K562 (cell line): Measurements from ENCODE around the gene MYLK3. TPM values are rescaled to one million over a fixed set of nuclear protein-coding genes. Genes with fewer than 3 reads are reported as not detected.

ENCODE experiments used
- C11orf30 ChIP-seq: fragments of 450-650 bp; IDR thresholded peaks from 2 replicates; pipeline ENCODE4 v1.6.1; 2016; ENCODE audit warnings: low read depth, mild to moderate bottlenecking
- DDX20 ChIP-seq: fragments of 450-650 bp; IDR thresholded peaks from 2 replicates; pipeline ENCODE4 v1.6.1; 2016; ENCODE audit warnings: missing genetic modification characterization, low read depth, mild to moderate bottlenecking, missing compliant biosample characterization, moderate library complexity
- HDAC2 ChIP-seq: fragments of 450-650 bp; IDR thresholded peaks from 2 replicates; pipeline ENCODE4 v1.6.1; 2016; ENCODE audit warnings: mild to moderate bottlenecking
- HLTF ChIP-seq: fragments of 450-650 bp; IDR thresholded peaks from 2 replicates; pipeline ENCODE4 v1.6.1; 2016
- HMGN3 ChIP-seq: IDR thresholded peaks from 2 replicates; pipeline ENCODE4 v1.6.1; 2011; ENCODE audit warnings: borderline replicate concordance, low read depth, mild to moderate bottlenecking, mixed read lengths, low read length; ENCODE audit not compliant: insufficient read length; ENCODE audit errors: extremely low read depth
- ILF3 ChIP-seq: fragments of 450-650 bp; IDR thresholded peaks from 2 replicates; pipeline ENCODE4 v1.6.1; 2018; ENCODE audit warnings: antibody characterized with exemption, mild to moderate bottlenecking, moderate library complexity, borderline replicate concordance
- MEF2D ChIP-seq: conservative IDR thresholded peaks from 2 replicates; pipeline ENCODE4 v1.6.1; 2016; ENCODE audit warnings: low read depth, missing genetic modification characterization, missing compliant biosample characterization
- NCOA4 ChIP-seq: fragments of 450-650 bp; IDR thresholded peaks from 2 replicates; pipeline ENCODE4 v1.6.1; 2018; ENCODE audit warnings: mild to moderate bottlenecking; ENCODE audit not compliant: partially characterized antibody
- SMC3 ChIP-seq: conservative IDR thresholded peaks from 2 replicates; pipeline ENCODE4 v1.6.1; 2011; ENCODE audit warnings: low read depth, low read length, improper control_type of control experiment; ENCODE audit not compliant: insufficient read depth
- TGIF2 ChIP-seq: sonication (generic); formaldehyde crosslinking; IDR thresholded peaks from 2 replicates; pipeline ENCODE4 v1.8.1; 2022; ENCODE audit warnings: mild to moderate bottlenecking, missing genetic modification reagents, moderate library complexity
- ZNF668 ChIP-seq: fragments of 250-450 bp; sonication (Bioruptor Pico); IDR thresholded peaks from 2 replicates; pipeline ENCODE4 v1.8.0; 2022; ENCODE audit warnings: mild to moderate bottlenecking, inconsistent platforms
- ZNF766 ChIP-seq: fragments of 200-800 bp; sonication (Bioruptor generic); conservative IDR thresholded peaks from 2 replicates; pipeline ENCODE4 v1.6.1; 2016; ENCODE audit warnings: missing genetic modification characterization, missing compliant biosample characterization
- polyA plus RNA-seq, 8 experiments: library from polyadenylated mRNA; depleted of rRNA in 4 of 8; stranded (reverse) in 5 of 8; unstranded in 3 of 8; fragments of >200 nt; fragmentation: Nextera tagmentation in 2 of 8; fragmentation: Illumina TruSeq in 1 of 8; extraction: Ambion mirVana in 2 of 8; extraction: Trizol in 1 of 8; gene quantifications; 2 replicates each; pipeline versions ENCODE4 v1.2.1 to v1.2.3, GENCODE V29; 2011 to 2014; ENCODE audit warnings: inconsistent platforms in 1 of 8, missing spikeins in 1 of 8
- total RNA-seq, 7 experiments: library from RNA; depleted of rRNA in 6 of 7; stranded (reverse); fragments of >200 nt in 6 of 7; fragmentation: Illumina TruSeq in 2 of 7; extraction: Trizol in 2 of 7; gene quantifications; 2 replicates each; pipeline versions ENCODE4 v1.2.1 to v1.2.3, GENCODE V29; 2011 to 2021; ENCODE audit warnings: low replicate concordance in 1 of 7
- TF ChIP-seq, protein P1 (sequence below): IDR thresholded peaks from 3 replicates; pipeline ENCODE4 v1.6.1; 2011; ENCODE audit warnings: borderline replicate concordance, mild to moderate bottlenecking; ENCODE audit not compliant: insufficient read length, insufficient read depth
- TF ChIP-seq, protein P2 (sequence below): IDR thresholded peaks from 2 replicates; pipeline ENCODE4 v1.6.1; 2012; ENCODE audit warnings: low read depth, low read length, improper control_type of control experiment, borderline replicate concordance
- TF ChIP-seq, protein P3 (sequence below): fragments of 450-650 bp; conservative IDR thresholded peaks from 2 replicates; pipeline ENCODE4 v1.6.1; 2016; ENCODE audit warnings: missing genetic modification characterization, low read depth, mild to moderate bottlenecking, control low read depth, missing compliant biosample characterization
- TF ChIP-seq, protein P4 (sequence below): fragments of 450-650 bp; IDR thresholded peaks from 2 replicates; pipeline ENCODE4 v1.6.1; 2016
- TF ChIP-seq, protein P5 (sequence below): fragments of 450-650 bp; formaldehyde crosslinking; IDR thresholded peaks from 2 replicates; pipeline ENCODE4 v1.4.0; 2020; ENCODE audit warnings: mild to moderate bottlenecking, moderate library complexity
- TF ChIP-seq, protein P6 (sequence below): fragments of 450-650 bp; formaldehyde crosslinking; IDR thresholded peaks from 2 replicates; pipeline ENCODE4 v1.4.0; 2022; ENCODE audit warnings: mild to moderate bottlenecking, moderate library complexity
- TF ChIP-seq, protein P7 (sequence below): fragments of 450-650 bp; formaldehyde crosslinking; IDR thresholded peaks from 2 replicates; pipeline ENCODE4 v1.4.0; 2020; ENCODE audit warnings: mild to moderate bottlenecking

Gene MYLK3
- total and polyA plus RNA-seq, 9 of the 15 experiments (the other 6 are each of a cell fraction or from before 2014, with no cell fraction given), result 0.69 to 10.7 (median 4.7) TPM

DNA sequence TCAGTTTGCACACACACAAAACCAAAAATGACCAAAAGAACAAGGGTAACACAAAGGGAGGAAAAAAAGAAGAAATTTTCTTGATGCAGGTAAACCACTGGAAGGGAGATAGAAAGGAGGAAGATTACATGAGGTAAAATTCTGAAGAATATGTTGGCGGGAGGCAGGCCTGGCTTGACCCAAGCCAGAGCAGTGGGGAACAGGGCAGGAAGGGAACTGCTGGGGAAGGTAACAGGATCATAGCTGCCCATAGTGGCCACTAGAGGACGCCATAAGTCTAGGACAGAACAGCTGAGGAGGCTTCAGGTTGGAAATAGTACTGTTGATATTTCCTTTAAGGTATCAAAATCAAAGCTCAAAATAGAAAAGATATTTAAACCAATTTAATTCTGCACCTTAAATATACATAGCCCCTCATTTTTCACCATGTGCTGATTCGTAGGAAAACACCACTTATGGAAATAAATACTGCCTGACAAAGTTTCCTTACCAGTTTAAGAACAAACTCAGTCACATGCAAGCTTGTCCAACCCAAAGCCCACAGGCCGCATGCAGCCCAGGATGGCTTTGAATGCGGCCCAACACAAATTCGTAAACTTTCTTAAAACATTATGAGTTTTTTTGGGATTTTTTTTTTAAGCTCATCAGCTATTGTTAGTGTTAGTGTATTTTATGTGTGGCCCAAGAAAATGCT, 74.7 kb downstream of the MYLK3 start (continued):
- TF ChIP-seq, protein P1, sequence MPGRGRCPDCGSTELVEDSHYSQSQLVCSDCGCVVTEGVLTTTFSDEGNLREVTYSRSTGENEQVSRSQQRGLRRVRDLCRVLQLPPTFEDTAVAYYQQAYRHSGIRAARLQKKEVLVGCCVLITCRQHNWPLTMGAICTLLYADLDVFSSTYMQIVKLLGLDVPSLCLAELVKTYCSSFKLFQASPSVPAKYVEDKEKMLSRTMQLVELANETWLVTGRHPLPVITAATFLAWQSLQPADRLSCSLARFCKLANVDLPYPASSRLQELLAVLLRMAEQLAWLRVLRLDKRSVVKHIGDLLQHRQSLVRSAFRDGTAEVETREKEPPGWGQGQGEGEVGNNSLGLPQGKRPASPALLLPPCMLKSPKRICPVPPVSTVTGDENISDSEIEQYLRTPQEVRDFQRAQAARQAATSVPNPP, result no peak
- TF ChIP-seq, protein P2, sequence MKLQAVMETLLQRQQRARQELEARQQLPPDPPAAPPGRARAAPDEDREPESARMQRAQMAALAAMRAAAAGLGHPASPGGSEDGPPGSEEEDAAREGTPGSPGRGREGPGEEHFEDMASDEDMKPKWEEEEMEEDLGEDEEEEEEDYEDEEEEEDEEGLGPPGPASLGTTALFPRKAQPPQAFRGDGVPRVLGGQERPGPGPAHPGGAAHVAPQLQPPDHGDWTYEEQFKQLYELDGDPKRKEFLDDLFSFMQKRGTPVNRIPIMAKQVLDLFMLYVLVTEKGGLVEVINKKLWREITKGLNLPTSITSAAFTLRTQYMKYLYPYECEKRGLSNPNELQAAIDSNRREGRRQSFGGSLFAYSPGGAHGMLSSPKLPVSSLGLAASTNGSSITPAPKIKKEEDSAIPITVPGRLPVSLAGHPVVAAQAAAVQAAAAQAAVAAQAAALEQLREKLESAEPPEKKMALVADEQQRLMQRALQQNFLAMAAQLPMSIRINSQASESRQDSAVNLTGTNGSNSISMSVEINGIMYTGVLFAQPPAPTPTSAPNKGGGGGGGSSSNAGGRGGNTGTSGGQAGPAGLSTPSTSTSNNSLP, result no peak
- TF ChIP-seq HLTF, result no peak
- no peak for TF ChIP-seq ZNF668
- TF ChIP-seq HDAC2, result no peak
- no peak for TF ChIP-seq MEF2D (tag)
- TF ChIP-seq, protein P3, sequence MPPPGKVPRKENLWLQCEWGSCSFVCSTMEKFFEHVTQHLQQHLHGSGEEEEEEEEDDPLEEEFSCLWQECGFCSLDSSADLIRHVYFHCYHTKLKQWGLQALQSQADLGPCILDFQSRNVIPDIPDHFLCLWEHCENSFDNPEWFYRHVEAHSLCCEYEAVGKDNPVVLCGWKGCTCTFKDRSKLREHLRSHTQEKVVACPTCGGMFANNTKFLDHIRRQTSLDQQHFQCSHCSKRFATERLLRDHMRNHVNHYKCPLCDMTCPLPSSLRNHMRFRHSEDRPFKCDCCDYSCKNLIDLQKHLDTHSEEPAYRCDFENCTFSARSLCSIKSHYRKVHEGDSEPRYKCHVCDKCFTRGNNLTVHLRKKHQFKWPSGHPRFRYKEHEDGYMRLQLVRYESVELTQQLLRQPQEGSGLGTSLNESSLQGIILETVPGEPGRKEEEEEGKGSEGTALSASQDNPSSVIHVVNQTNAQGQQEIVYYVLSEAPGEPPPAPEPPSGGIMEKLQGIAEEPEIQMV (tag), result no peak
- TF ChIP-seq, protein P4, sequence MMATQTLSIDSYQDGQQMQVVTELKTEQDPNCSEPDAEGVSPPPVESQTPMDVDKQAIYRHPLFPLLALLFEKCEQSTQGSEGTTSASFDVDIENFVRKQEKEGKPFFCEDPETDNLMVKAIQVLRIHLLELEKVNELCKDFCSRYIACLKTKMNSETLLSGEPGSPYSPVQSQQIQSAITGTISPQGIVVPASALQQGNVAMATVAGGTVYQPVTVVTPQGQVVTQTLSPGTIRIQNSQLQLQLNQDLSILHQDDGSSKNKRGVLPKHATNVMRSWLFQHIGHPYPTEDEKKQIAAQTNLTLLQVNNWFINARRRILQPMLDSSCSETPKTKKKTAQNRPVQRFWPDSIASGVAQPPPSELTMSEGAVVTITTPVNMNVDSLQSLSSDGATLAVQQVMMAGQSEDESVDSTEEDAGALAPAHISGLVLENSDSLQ, result no peak
- no peak for TF ChIP-seq C11orf30
- TF ChIP-seq ZNF766 (CRISPR knock-in tag), result no peak
- TF ChIP-seq NCOA4, result no peak
- TF ChIP-seq SMC3, result peak; percentile 86
- TF ChIP-seq HMGN3, result no peak
- TF ChIP-seq ILF3, result no peak
- TF ChIP-seq, protein P5, sequence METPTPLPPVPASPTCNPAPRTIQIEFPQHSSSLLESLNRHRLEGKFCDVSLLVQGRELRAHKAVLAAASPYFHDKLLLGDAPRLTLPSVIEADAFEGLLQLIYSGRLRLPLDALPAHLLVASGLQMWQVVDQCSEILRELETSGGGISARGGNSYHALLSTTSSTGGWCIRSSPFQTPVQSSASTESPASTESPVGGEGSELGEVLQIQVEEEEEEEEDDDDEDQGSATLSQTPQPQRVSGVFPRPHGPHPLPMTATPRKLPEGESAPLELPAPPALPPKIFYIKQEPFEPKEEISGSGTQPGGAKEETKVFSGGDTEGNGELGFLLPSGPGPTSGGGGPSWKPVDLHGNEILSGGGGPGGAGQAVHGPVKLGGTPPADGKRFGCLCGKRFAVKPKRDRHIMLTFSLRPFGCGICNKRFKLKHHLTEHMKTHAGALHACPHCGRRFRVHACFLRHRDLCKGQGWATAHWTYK (CRISPR knock-in tag), result no peak
- TF ChIP-seq, protein P6, sequence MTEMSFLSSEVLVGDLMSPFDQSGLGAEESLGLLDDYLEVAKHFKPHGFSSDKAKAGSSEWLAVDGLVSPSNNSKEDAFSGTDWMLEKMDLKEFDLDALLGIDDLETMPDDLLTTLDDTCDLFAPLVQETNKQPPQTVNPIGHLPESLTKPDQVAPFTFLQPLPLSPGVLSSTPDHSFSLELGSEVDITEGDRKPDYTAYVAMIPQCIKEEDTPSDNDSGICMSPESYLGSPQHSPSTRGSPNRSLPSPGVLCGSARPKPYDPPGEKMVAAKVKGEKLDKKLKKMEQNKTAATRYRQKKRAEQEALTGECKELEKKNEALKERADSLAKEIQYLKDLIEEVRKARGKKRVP (CRISPR knock-in tag), result no peak
- TF ChIP-seq TGIF2 (CRISPR knock-in tag), result no peak
- no peak for TF ChIP-seq DDX20 (tag)
- TF ChIP-seq, protein P7, sequence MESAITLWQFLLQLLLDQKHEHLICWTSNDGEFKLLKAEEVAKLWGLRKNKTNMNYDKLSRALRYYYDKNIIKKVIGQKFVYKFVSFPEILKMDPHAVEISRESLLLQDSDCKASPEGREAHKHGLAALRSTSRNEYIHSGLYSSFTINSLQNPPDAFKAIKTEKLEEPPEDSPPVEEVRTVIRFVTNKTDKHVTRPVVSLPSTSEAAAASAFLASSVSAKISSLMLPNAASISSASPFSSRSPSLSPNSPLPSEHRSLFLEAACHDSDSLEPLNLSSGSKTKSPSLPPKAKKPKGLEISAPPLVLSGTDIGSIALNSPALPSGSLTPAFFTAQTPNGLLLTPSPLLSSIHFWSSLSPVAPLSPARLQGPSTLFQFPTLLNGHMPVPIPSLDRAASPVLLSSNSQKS (CRISPR knock-in tag), result no peak
